ENCODE results near the gene CCR8. TPM values are rescaled to one million over a fixed set of nuclear protein-coding genes. Genes with fewer than 3 reads are reported as not detected.

CCR8 gene
- total RNA-seq, 1 experiment from 2014 or later = not detected

- ChIA-PET CTCF (interaction anchor here (1.0 kb wide), 1 partner anchor 67 kb away, joined by 3 read pairs; no protein-coding TSS in a partner anchor), POLR2A (interaction anchor here (0.7 kb wide), 1 partner anchor 13 kb away, joined by 5 read pairs; no protein-coding TSS in a partner anchor), RAD21 (ENCODE audit: low non-redundant PET in 1 of 2, low total read pairs in 2 of 2, uncharacterized antibody in 2 of 2, unreplicated experiment in 2 of 2) (no interaction called here)
- Histone ChIP-seq H3K27ac (ENCODE audit: low read depth, low read length) (no peak overlapping the region), H3K9me2 (ENCODE audit: insufficient read depth) (no peaks in the 10 kb centered on the region), H3K9ac (ENCODE audit: low read length) (no peak overlapping the region), H2AFZ (ENCODE audit: low read depth, low read length, poor library complexity, severe bottlenecking) (no peak overlapping the region), H4K20me1 (ENCODE audit: insufficient read depth) (no peaks in the 10 kb centered on the region), H3K36me3 (ENCODE audit: control insufficient read depth in 1 of 2, insufficient read depth in 2 of 2, low read length in 2 of 2) (no peaks in the 10 kb centered on the region), H3K9me3 (ENCODE audit: control insufficient read depth in 1 of 2, insufficient read depth in 1 of 2, low read depth in 1 of 2, low read length in 2 of 2) (no peaks in the 10 kb centered on the region), H3K4me2 (ENCODE audit: low read length) (no peak overlapping the region), H3K27me3 (ENCODE audit: insufficient read depth, low read length) (peaks cover 40% of the 10 kb centered on the region; the same call in 1 of the 2 replicates), H3K4me3 (replicated peaks in 1 of 2; ENCODE audit: low read depth in 1 of 2, low read length in 2 of 2) (no peak overlapping the region), H3K4me1 (ENCODE audit: control insufficient read depth in 1 of 2, insufficient read depth in 2 of 2, low read length in 2 of 2) (no peaks in the 10 kb centered on the region), H3K79me2 (ENCODE audit: insufficient read depth, low read length) (no peaks in the 10 kb centered on the region)
- BruUV-seq (replicated peaks) = no TSS peak
- ATAC-seq = no peak
- TF ChIP-seq POLR2A (IDR thresholded peaks at IDR 0.05; ENCODE audit: borderline replicate concordance, extremely low read depth, insufficient read depth, insufficient read length) (no peak), ATF3 (IDR thresholded peaks at IDR 0.05) (no peak), REST (IDR thresholded peaks at IDR 0.05; ENCODE audit: low read depth) (no peak), RAD21 (IDR thresholded peaks at IDR 0.05; ENCODE audit: low read depth) (no peak), ZBTB33 (IDR thresholded peaks at IDR 0.05; ENCODE audit: extremely low read depth, insufficient replicate concordance, low read length) (no peak), CEBPB (IDR thresholded peaks at IDR 0.05; ENCODE audit: low read depth) (no peak), EZH2phosphoT487 (IDR thresholded peaks at IDR 0.05; ENCODE audit: borderline replicate concordance) (no peak), SP1 (IDR thresholded peaks at IDR 0.05; ENCODE audit: low read depth) (no peak), EZH2 (IDR thresholded peaks at IDR 0.05) (no peak), FOSL1 (IDR thresholded peaks at IDR 0.05; ENCODE audit: low read depth) (no peak)
- no peak for DNase-seq (ENCODE audit: low read depth, low spot score)
- intact Hi-C loops (cut with micrococcal nuclease) = no loop called here
Measured at GRCh38 chr3:39358333-39358732, 28.8 kb downstream of the CCR8 start.
